Measurements from ENCODE around the gene ENPP3.

- TF ChIP-seq POLR2A (IDR thresholded peaks at IDR 0.05; ENCODE audit: low read depth, low read length): no peak
- no peak for TF ChIP-seq PAX5 (IDR thresholded peaks at IDR 0.05; ENCODE audit: insufficient read depth, low read length, severe bottlenecking)
- no peak for TF ChIP-seq POLR2AphosphoS5 (IDR thresholded peaks at IDR 0.05; ENCODE audit: low read depth, low read length)
- TF ChIP-seq TAF1 (IDR thresholded peaks at IDR 0.05; ENCODE audit: low read depth, low read length): no peak
- TF ChIP-seq SPI1 (IDR thresholded peaks at IDR 0.05; ENCODE audit: low read depth, low read length): no peak
- TF ChIP-seq POU2F2 (IDR thresholded peaks at IDR 0.05; ENCODE audit: low read depth, low read length): no peak
These were observed 59.9 kb downstream of the ENPP3 start for GRCh38 chr6:131696956-131697355.

Measured in GM12891 (cell line).